Transverse colon (tissue), 4 donors: ENCODE data around the gene RTP2. TPM values are rescaled to one million over a fixed set of nuclear protein-coding genes. Genes with fewer than 3 reads are reported as not detected.
A peak's percentile ranks its signal among the peaks of the same experiment; 100 is the strongest.

ENCODE experiments used
- DNase-seq: peaks from one replicate; pipeline ENCODE4 v3.0.0-alpha.2; 2019
- H3K27ac ChIP-seq, 4 donors: fragments of 200-600 bp; sonication (generic); 2 replicates each; pipeline ENCODE4 v1.5.1; 2016 to 2018; ENCODE audit warnings: inconsistent platforms in 4 of 4
- H3K27me3 ChIP-seq: fragments of 200-600 bp; sonication (generic); 2 replicates; pipeline ENCODE4 v1.5.1; 2017; ENCODE audit warnings: inconsistent platforms
- H3K36me3 ChIP-seq, 4 donors: fragments of 200-600 bp; sonication (generic); 2 replicates each; pipeline ENCODE4 v1.5.1; 2017 to 2019; ENCODE audit warnings: inconsistent platforms in 4 of 4
- H3K4me1 ChIP-seq, 4 donors: fragments of 200-600 bp; sonication (generic); 2 replicates each; pipeline ENCODE4 v1.5.1; 2017 to 2020; ENCODE audit warnings: inconsistent platforms in 4 of 4
- H3K4me3 ChIP-seq, 4 donors: fragments of 200-600 bp; sonication (generic); 1 replicate in 1 of 4; 2 replicates in 3 of 4; pipeline versions ENCODE4 v1.5.1 to v1.6.1; 2017 to 2019; ENCODE audit warnings: inconsistent platforms in 4 of 4
- H3K9me3 ChIP-seq, 2 donors: fragments of 200-600 bp; sonication (generic); 2 replicates each; pipeline ENCODE4 v1.5.1; 2017 to 2019; ENCODE audit warnings: inconsistent platforms in 2 of 2
- EP300 ChIP-seq: sonication (generic); formaldehyde crosslinking; IDR thresholded peaks from one replicate; pipeline ENCODE4 v1.6.1; 2017; ENCODE audit warnings: antibody characterized with exemption, low read depth
- POLR2A ChIP-seq: fragments of 450-650 bp; IDR thresholded peaks from one replicate; pipeline ENCODE4 v1.6.1; 2016; ENCODE audit warnings: antibody characterized with exemption, mild to moderate bottlenecking, moderate library complexity
- POLR2AphosphoS5 ChIP-seq, 3 donors: sonication (generic); formaldehyde crosslinking; IDR thresholded peaks; one replicate each; pipeline ENCODE4 v1.6.1; 2016; ENCODE audit warnings: antibody characterized with exemption in 3 of 3
- WGBS, 2 donors: methylation state at CpG; one replicate each; pipeline ENCODE4 v1.1.5; 2018; ENCODE audit warnings: low coverage in 1 of 2; 5-methylcytosine and 5-hydroxymethylcytosine counted together
- in situ Hi-C, 4 donors: fragments of 200-750 bp; cut with MboI; loops; one replicate each; pipeline versions ENCODE4 v1.15.0 to v1.15.1; 2017; ENCODE audit warnings: low sequenced_read_pairs in 3 of 4, low pct_ligation_motif_present in 1 of 4, low pct_unique_long_range_greater_than_20kb in 1 of 4
- intact Hi-C: fragments of 100-400 bp; cut with DNase I; formaldehyde crosslinking; loops from one replicate; pipeline ENCODE4 v1.15.1; 2023; ENCODE audit warnings: low total_unique reads
- total RNA-seq, 4 donors: library from RNA; depleted of rRNA; stranded (reverse); fragments of >200 nt; gene quantifications; one replicate each; pipeline ENCODE4 v1.1.0, GENCODE V29; 2016
- TF ChIP-seq, protein P1 (sequence below), 5 experiments: fragments of 200-600 bp in 3 of 5; fragments of 450-650 bp in 2 of 5; sonication (generic) in 3 of 5; IDR thresholded peaks; 1 replicate in 2 of 5; 2 replicates in 3 of 5; pipeline ENCODE4 v1.5.1; 2016 to 2017; ENCODE audit warnings: antibody characterized with exemption in 5 of 5, inconsistent platforms in 3 of 5, mild to moderate bottlenecking in 2 of 5, moderate library complexity in 1 of 5

Gene RTP2
- total RNA-seq, 4 donors from 2014 or later = not detected

DNA sequence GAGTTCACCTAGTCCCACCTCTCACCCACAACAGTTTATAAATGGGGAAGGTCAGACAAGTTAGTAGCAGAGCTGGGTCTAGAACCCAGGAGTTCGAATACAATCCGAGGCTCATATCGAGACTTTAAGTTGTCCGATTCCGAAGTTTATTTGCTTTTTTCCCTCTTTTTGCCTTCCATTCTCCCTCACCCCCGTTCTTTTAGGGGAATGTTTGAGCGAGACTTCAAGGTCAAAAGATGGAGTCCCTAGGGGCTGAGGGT lies 35.6 kb upstream of the RTP2 start:
- peak overlapping the region; percentile 91 to 99 (median 98) for H3K27ac ChIP-seq
- H3K27me3 ChIP-seq = no peaks in the 10 kb centered on the region
- intact Hi-C loops (no loop called here), in situ Hi-C loops (loop anchor here (5.0 to 25.0 kb wide), 9 partner anchors 424 to 1417 kb away; partner anchors contain the start of gene LPP (in 1 of the 4))
- H3K4me3 ChIP-seq = peak overlapping the region; percentile 31 to 71 (median 51)
- H3K9me3 ChIP-seq = no peaks in the 10 kb centered on the region
- DNase-seq = no peak
- H3K4me1 ChIP-seq = peaks cover 0 to 44% (median 43%) of the 10 kb centered on the region in 4 donors
- TF ChIP-seq POLR2AphosphoS5 (IDR thresholded peaks at IDR 0.05) = peak in 1 of 3 donors; percentile 2
- TF ChIP-seq, protein P1, sequence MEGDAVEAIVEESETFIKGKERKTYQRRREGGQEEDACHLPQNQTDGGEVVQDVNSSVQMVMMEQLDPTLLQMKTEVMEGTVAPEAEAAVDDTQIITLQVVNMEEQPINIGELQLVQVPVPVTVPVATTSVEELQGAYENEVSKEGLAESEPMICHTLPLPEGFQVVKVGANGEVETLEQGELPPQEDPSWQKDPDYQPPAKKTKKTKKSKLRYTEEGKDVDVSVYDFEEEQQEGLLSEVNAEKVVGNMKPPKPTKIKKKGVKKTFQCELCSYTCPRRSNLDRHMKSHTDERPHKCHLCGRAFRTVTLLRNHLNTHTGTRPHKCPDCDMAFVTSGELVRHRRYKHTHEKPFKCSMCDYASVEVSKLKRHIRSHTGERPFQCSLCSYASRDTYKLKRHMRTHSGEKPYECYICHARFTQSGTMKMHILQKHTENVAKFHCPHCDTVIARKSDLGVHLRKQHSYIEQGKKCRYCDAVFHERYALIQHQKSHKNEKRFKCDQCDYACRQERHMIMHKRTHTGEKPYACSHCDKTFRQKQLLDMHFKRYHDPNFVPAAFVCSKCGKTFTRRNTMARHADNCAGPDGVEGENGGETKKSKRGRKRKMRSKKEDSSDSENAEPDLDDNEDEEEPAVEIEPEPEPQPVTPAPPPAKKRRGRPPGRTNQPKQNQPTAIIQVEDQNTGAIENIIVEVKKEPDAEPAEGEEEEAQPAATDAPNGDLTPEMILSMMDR (IDR thresholded peaks at IDR 0.05) = no peak
- no peak for TF ChIP-seq POLR2A
- TF ChIP-seq EP300 = no peak
- H3K36me3 ChIP-seq = peaks cover 0 to 7% (median 2%) of the 10 kb centered on the region in 4 donors
- WGBS, 2 donors = 0% methylated on average over 7 of the region's 7 CpGs

DNA sequence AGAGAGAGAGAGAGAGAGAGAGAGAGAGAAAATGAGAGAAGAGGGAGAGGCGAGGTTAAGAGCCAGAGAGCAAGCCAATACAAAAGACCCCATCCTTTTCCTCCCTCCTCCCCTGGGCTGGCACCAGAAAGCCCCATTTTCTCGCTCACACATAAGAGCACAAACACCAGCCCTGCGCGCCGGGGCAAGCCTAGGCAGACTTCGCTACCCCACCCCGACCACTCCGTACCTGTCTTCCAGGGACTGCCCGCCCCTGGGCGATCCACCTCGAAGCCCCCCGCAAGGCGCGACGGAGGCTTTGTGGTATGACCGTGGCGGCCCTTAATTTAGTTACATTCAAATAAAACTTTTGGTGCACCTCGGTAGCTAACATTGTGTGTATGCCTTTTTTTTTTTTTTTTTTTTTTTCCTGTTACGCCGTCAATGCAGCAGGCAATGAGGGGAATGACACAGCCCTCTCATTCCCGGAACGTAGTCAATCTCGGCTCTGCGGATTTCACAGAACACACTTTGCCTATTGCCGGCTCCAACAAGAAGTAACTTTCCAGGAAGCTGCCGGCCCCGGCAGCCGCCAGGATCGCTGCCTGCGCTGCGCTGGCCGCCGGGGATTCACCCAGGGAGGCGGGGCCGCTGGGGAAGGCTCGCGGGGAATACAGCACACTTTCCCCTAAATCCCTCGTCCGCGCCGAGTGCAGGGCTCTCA lies 35.2 kb upstream of the RTP2 start:
- Histone ChIP-seq H3K27ac (peak overlapping the region; percentile 91 to 99 (median 98)), H3K4me3 (peak overlapping the region; percentile 31 to 71 (median 51)), H3K4me1 (peaks cover 0 to 40% (median 39%) of the 10 kb centered on the region in 4 donors), H3K27me3 (no peaks in the 10 kb centered on the region), H3K9me3 (no peaks in the 10 kb centered on the region), H3K36me3 (peaks cover 0 to 7% (median 2%) of the 10 kb centered on the region in 4 donors)
- intact Hi-C loops = no loop called here
- peak; percentile 77 for DNase-seq
- TF ChIP-seq POLR2A = peak; percentile 31
- TF ChIP-seq, protein P1 (IDR thresholded peaks at IDR 0.05) = peak in 2 of 5 experiments; percentile 17 to 34
- peak; percentile 85 for TF ChIP-seq EP300
- TF ChIP-seq POLR2AphosphoS5 (IDR thresholded peaks at IDR 0.05) = peak; percentile 50 to 65 (median 60)
- WGBS, 2 donors = 0 to 2% methylated on average over 2 to 41 of the region's 41 CpGs
- in situ Hi-C loops = loop anchor here (5.0 to 25.0 kb wide), 9 partner anchors 425 to 1417 kb away; partner anchors contain the start of gene LPP (in 1 of the 4)

DNA sequence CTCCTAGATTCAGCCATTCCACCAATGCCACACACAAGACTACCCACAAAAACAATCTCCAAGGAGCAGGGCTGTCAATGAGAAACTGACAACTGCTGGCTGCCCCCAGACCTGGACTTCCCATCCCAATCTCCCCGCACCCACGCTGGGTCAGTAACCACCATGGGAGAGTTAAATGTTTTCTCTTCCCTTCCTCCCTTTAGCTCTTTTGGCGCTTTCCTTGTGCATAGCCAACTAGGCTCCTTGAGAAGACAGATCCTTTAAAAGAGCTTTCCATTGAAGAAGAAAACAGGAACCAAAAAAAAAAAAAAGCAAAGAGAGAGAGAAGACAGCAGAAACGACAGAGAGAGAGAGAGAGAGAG lies 34.6 kb upstream of the RTP2 start:
- intact Hi-C loops = no loop called here

DNA sequence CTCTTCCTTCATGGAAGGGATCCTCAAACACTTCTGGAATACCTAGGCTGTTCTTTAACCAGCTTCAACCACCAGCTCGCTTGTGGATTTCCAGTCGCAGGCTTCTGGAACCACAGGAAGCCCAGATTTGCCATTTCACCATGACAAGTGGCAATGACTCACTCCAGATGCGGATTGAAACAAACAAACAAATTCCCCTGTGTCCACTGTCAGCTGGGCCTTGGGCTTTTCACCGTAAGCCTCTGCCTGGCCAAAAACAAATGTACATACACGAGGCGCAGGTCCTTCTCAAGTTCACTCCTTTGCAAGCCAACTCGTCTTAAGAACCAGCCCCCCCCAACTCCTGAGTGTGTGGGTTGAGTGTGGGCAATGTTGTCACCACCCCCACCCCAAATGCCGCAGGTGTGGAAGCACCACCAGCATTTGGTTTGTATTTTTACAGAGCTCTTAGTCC lies 34.1 kb upstream of the RTP2 start:
- no peaks in the 10 kb centered on the region for H3K9me3 ChIP-seq
- no peaks in the 10 kb centered on the region for H3K27me3 ChIP-seq
- H3K36me3 ChIP-seq = peaks cover 0 to 10% (median 4%) of the 10 kb centered on the region in 4 donors
- TF ChIP-seq POLR2AphosphoS5 (IDR thresholded peaks at IDR 0.05) (peak in 1 of 3 donors; percentile 26), EP300 (no peak)
- 65 to 76% methylated on average over 8 of the region's 8 CpGs for WGBS, 2 donors
- intact Hi-C loops (no loop called here), in situ Hi-C loops (loop anchor here (5.0 to 25.0 kb wide), 9 partner anchors 426 to 1418 kb away; partner anchors contain the start of gene LPP (in 1 of the 4))
- H3K4me1 ChIP-seq = peaks cover 0 to 33% (median 29%) of the 10 kb centered on the region in 4 donors
- DNase-seq = no peak
- peak overlapping the region in 1 of 4 donors; percentile 71 for H3K4me3 ChIP-seq
- peak overlapping the region; percentile 33 to 99 (median 98) for H3K27ac ChIP-seq

More for the DNA sequence above, 34.6 kb upstream of the RTP2 start:
- Histone ChIP-seq H3K27me3 (no peaks in the 10 kb centered on the region), H3K27ac (peak overlapping the region; percentile 33 to 99 (median 98)), H3K9me3 (no peaks in the 10 kb centered on the region), H3K4me3 (peak overlapping the region in 2 of 4 donors; percentile 52 to 71), H3K36me3 (peaks cover 0 to 7% (median 2%) of the 10 kb centered on the region in 4 donors), H3K4me1 (peaks cover 0 to 35% (median 34%) of the 10 kb centered on the region in 4 donors)
- no peak for TF ChIP-seq POLR2A
- TF ChIP-seq EP300 = no peak
- TF ChIP-seq POLR2AphosphoS5 (IDR thresholded peaks at IDR 0.05) = no peak
- TF ChIP-seq, protein P1 (IDR thresholded peaks at IDR 0.05) = no peak
- in situ Hi-C loops = loop anchor here (5.0 to 25.0 kb wide), 9 partner anchors 425 to 1418 kb away; partner anchors contain the start of gene LPP (in 1 of the 4)
- DNase-seq = no peak
- WGBS, 2 donors = 56 to 100% methylated on average over 1 to 4 of the region's 4 CpGs
